Fibroblast of the aortic adventitia (primary cell): Measurements from ENCODE around the gene GPBAR1. TPM values are rescaled to one million over a fixed set of nuclear protein-coding genes. Genes with fewer than 3 reads are reported as not detected.
A peak's percentile ranks its signal among the peaks of the same experiment; 100 is the strongest.

Experiments used
- DNase-seq: peaks from one replicate; pipeline ENCODE4 v3.0.0-alpha.2; 2010; ENCODE audit warnings: low read depth
- H3K4me3 ChIP-seq: 2 replicates; pipeline ENCODE4 v1.5.1; 2011; ENCODE audit warnings: low read depth, mild to moderate bottlenecking, control low read depth, low read length, moderate library complexity
- total RNA-seq: library from RNA; depleted of rRNA; stranded (reverse); fragments of >200 nt; gene quantifications from 2 replicates; pipeline ENCODE4 v1.2.3, GENCODE V29; 2012; ENCODE audit warnings: low replicate concordance
- TF ChIP-seq, protein P1 (sequence below): IDR thresholded peaks from 2 replicates; pipeline ENCODE4 v1.5.1; 2011; ENCODE audit warnings: mild to moderate bottlenecking, low read length, control low read depth, inconsistent platforms; ENCODE audit not compliant: insufficient read depth

Gene GPBAR1, protein sequence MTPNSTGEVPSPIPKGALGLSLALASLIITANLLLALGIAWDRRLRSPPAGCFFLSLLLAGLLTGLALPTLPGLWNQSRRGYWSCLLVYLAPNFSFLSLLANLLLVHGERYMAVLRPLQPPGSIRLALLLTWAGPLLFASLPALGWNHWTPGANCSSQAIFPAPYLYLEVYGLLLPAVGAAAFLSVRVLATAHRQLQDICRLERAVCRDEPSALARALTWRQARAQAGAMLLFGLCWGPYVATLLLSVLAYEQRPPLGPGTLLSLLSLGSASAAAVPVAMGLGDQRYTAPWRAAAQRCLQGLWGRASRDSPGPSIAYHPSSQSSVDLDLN
- total RNA-seq, result 0.27 TPM in 1 of 2 replicates, not detected in the other

DNA sequence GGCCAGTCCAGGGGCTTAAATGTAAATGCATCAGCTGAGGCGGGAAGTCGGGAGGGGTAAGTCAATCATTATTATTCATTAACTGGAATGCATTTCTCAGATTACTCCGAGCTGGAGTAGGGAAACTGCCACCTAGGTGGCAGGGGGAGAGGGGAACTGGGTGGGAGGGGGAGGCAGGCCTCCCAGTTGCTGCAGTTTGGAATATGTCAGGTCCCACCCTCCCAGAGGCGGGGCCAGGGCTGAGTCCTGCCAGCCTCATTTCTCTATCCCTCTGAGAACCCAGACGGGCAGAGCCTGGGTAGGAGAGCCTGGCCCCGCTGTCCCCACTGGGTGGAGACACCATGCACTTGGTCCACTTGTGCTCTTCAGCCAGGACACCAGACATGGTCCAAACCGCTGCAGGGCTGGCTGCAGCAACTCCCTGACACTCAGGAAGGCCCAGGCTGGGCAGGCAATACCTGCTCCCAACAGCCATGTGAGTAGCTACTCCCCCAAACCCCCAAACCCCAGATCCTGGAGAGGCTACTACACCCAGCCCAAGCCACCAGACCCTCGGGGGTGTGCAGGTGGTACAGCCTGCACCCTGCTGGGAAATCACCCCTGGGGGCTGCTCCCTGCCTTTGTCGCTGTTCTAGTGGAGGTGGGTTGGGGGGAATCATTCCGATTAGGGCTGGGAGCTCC, at the start of gene GPBAR1:
TSS of gene GPBAR1 (plus strand) at position 274 of the 681 bp plus-strand sequence. CDS start 1,710 bp downstream, outside the sequence.
- TF ChIP-seq, protein P1, sequence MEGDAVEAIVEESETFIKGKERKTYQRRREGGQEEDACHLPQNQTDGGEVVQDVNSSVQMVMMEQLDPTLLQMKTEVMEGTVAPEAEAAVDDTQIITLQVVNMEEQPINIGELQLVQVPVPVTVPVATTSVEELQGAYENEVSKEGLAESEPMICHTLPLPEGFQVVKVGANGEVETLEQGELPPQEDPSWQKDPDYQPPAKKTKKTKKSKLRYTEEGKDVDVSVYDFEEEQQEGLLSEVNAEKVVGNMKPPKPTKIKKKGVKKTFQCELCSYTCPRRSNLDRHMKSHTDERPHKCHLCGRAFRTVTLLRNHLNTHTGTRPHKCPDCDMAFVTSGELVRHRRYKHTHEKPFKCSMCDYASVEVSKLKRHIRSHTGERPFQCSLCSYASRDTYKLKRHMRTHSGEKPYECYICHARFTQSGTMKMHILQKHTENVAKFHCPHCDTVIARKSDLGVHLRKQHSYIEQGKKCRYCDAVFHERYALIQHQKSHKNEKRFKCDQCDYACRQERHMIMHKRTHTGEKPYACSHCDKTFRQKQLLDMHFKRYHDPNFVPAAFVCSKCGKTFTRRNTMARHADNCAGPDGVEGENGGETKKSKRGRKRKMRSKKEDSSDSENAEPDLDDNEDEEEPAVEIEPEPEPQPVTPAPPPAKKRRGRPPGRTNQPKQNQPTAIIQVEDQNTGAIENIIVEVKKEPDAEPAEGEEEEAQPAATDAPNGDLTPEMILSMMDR, result no peak
- no peak for DNase-seq

DNA sequence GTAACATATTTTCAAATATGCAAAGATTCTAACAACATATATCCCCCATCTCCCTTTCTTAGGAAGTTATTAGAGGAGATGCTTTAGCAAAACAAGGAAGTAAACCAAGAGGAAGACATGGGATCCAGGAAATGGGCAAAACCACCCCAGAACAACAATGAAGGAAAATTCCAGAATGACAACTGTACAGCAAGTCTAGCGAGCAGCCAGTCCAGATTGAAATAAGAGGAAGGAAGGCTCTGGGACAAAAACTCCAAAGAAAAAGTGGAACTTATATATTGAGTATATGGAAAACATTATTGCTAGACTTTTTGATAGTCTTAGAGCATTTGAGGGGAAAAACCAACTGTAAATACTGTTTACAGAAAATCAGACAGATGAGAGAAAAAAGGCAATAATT, 46.7 kb upstream of the GPBAR1 start:
- TF ChIP-seq, protein P1, result no peak
- DNase-seq, result no peak
- no peak overlapping the region for H3K4me3 ChIP-seq

More for the DNA sequence above, at the start of gene GPBAR1:
- no peak within 1 kb of the TSS for H3K4me3 ChIP-seq

DNA sequence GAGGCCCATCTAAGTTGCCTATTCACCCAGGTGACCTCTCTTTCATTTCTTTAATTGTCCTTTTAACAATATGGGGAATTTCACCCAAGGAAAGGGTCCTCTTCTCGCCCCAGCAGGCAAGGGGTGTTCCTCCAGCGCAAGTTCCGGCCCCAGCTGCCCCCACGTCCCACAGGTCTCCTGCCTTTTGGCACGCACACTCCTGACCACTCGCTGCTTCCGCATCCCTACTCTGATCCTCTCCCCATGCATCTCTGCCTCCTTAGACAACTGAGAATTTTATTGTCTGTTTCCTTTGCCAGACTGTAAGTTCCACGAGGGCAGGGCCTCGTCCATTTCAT, 44.5 kb upstream of the GPBAR1 start:
- no peak for DNase-seq
- TF ChIP-seq, protein P1, result no peak
- H3K4me3 ChIP-seq, result peak overlapping the region; percentile 97

DNA sequence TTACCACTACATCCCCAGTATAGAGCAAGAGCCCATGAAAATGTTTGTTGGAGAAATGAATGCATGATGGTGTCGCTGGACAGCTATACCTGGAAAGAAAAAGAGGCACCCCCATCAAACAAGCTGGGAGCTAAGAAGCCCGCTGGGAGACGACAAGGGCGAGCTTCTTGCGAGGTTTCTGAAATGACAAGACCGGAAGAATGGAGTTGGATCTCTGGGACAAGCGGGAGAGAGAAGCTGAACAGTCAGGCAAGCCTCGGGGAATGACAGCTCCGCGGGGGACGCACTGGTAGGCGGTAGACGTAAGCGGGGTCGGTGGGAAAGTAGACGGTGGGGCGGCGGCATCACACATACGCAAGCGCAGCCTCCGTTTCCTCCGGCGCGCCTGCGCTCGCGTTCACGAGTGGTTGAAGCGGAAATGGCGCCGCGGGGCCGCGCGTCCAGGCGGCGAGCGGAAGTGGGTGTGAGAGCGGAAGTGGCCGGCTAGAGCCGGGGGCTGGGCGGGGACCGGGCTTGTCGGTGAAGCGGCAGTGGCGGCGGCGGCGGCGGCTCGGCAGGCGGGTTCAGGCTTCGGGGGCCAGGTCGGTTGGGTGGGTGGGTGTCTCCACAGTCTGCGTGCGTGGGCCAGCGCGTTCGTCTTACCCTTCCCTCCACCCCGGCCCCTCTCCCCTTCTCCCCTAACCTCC, 44.0 kb upstream of the GPBAR1 start, which contains the start of gene ARPC2:
TSS of gene ARPC2 (plus strand) at position 516 of the 686 bp plus-strand sequence. CDS start 282 bp downstream, outside the sequence.
- H3K4me3 ChIP-seq, result peak within 1 kb of the TSS; percentile 97
- DNase-seq, result peak; percentile 90
- TF ChIP-seq, protein P1, result no peak

DNA sequence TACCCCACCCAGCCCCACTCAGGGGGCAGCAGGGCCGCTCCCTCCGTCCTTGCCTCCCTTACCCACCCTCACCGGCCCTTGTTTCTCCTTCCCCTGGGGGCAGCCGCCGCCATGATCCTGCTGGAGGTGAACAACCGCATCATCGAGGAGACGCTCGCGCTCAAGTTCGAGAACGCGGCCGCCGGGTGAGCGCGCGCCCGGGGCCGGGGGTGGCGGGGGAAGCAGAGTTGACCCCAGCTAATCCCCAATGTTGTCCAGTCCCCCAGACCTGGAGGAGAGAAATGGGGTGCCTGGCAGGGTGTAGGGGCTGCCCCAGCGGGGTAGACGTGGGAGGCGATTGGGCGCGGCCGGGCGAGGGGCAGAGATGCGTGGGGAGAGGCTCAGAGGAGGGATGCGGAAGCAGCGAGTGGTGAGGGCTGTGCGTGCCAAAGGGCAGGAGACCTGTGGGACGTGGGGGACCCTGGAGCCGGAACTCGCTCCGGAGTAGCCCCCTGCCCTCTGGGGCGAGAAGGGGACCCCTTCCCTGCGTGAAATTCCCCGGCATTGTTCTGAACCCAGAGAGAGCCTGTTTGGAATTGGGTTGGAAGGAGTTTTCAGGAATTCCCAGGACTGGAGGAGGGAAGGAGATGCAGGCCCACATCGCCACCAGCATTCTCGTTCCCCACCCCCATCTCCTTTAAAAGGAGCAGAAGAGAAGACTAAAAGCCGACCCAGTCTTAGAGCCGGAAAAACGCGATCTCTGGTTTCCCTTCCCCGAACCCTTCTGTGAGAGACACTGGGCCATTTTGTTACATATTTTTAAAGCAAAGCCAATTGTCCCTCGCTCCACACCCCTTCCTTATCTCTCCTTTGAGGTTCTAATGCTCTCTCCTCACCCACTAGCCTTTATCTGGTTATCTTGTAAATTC, 43.2 kb upstream of the GPBAR1 start:
- TF ChIP-seq, protein P1, result no peak
- peak; percentile 31 for DNase-seq
- peak overlapping the region; percentile 97 for H3K4me3 ChIP-seq
